HCEC 1CT (cell line): Measurements from ENCODE around the gene WIPI1.
A peak's percentile ranks its signal among the peaks of the same experiment; 100 is the strongest.
"Not testable (repeated sequence)": the region's sequence is repeated elsewhere in the genome, so short reads cannot be mapped to it uniquely, and the experiment has no call there.

Source experiments
- DNase-seq: peaks from one replicate; pipeline ENCODE4 v3.0.0-alpha.2; 2017

Gene WIPI1

DNA sequence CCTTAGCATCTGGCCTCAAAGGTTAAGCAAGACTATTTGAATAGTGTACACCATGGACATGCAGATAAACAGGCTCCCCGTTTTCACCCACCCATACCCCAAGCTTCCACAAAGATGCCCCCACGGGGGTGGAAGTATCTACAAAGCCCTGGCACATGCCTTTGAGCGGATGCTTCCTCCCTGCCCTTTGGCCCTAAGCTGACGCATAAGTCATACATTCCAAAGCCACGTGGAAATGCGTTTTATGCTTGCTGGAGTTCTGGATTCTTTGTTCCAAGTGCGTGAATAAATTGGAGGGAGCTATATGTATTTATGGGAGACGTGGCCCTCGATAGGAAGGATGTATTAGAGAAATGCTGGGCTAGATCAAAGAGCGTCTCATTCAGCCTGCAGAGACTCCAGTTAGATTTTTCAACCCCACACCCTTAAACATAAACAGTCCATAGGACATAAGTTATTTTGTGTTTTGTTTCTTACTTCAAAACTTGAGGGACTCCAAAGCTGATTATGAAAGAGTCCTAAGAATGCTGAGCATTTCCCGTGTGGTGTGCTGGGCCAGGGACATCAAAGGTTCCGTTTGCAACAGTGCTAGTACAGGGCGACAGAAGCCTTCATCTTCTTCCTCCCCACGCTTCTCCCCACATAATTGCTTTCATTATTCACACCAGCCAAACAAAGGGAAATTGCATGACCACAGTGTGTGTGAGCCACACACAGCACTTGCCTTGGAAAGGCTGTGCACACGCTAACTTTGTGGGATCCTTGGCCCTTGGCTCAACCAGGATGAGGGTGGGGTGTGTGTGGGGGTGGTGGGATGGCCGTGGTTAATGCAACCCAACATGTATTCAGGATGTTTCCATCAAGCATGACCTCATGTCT lies 73.6 kb downstream of the WIPI1 start:
- DNase-seq, result peak; percentile 90

GRCh38 chr17:68383120-68383442 lies 74.2 kb downstream of the WIPI1 start:
- no peak for DNase-seq

DNA sequence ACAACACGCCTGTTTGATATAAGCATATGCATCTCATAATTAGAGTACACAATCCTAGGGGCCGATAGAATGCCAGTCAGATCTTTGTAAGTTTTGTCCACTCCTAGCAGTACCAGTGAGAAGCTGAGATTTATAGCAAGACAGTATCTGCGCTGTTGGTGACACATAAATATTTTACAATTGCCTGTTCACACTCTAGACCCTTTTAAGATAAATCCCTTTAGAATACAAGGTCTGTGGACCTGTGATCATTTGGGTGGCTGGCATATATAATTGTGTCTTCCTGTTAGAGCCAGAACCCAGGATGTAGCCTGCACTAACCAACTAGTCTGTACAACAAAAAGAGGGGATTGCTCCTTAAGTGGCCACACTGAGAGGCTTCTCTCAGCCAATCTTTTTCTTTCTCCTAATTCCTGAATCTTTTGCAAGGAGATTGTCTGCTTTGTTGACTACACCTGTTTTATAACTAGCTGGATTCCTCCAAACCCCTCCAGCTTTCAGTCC lies 74.7 kb downstream of the WIPI1 start:
- DNase-seq, result no peak

- DNase-seq, result peak; percentile 92
Measured at GRCh38 chr17:68381076-68381900, 76.0 kb downstream of the WIPI1 start.

GRCh38 chr17:68379692-68380677 lies 77.3 kb downstream of the WIPI1 start:
- no peak for DNase-seq

DNA sequence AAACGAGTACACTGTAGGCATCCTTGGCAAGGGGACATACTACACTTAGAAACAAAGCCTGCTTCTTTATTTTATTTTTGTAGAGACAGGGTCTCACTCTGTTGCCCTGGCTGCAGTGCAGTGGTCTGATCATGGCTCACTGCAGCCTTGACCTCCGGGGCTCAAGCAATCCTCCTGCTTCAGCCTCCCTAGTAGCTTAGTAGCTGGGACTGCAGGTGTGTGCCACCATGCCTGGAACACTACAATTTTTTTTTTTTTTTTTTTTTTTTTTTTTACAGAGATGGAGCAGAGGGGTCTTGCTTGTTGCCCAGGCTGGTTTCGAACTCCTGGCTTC lies 78.2 kb downstream of the WIPI1 start:
- DNase-seq, result no peak

DNA sequence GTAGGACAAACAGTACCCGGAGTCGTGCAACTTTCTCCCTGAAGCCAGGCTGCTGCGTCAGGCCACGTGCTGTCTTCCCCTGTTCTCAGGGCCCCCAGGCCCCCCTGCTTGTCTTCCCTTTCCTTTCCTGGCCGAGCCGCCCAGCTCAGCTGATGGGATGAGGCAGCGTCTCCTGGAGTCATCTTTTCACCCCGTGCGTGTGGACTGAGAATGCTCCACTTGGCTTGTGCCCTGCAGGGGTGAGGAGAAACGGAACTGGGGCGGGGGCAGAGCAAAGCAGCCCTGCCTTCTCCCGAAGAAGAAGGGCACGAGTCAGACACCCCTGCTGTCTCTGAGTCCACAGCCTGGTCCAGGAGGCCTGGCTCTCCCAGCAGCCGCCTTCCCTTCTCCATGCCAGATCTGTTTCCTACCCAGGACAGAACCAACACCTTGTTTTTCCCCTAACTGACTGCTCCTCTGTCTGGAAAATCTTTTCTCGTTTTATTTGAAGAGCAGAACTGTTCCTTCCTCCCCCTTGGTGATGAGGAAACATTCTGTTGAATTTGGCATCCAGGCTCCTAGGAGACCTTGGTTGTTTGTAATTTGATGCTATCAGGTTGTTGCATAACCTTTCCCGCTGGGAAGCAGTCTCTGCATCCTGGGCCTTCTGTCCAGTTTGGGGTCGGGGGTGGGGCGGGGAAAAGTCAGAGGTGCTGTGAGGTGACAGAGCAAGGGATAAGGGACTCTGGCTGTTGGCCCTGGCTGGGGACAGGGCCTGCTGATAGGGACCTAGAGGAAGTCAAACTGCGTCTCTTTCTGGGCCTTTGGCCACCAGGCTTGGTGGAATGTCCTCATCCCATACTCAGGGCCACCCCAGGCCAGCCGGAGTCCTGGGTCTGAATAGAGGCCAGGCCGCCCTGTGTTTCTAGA lies 78.8 kb downstream of the WIPI1 start:
- DNase-seq, result peak; percentile 91

DNA sequence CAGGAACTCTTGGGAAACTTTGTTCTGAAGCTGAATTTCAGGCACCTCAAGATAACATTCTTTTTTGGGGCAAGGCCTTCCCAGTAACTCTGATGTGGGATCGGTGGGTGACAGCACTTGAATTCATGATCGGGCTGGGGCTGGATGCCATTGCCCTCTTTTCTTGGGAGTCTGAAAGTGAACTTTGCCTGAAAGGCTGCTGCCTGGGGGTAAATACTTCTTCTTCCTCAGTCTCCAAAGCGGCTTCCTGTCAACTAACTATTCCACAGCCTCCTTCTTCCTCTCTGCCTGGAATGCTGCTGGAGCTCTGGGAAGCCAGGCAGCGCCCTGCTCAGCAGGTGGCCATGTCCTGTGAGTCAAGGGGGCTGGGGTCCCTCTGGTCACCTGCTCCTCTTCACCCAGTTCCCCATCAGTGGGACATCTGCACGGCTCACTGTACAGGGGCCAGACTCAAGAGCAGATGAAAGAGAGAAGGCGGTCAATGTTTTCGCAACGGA lies 79.5 kb downstream of the WIPI1 start:
- no peak for DNase-seq

DNA sequence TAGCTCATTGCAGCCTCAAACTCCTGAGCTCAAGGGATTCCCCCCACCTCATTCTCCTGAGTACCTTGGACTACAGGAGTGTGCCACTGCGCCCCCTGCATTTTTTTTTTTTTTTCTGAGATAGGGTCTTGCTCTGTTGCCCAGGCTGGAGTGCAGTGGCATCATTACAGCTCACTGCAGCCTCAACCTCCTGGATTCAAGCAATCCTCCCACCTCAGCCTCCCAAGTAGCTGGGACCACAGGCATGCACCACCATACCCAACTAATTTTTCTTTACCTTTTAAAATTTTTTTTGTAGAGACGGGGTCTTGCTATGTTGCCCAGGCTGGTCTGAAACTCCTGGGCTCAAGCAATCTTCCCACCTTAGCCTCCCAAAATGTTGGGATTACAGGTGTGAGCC lies 81.1 kb downstream of the WIPI1 start:
- not testable (repeated sequence) for DNase-seq

GRCh38 chr17:68375566-68375965 lies 81.7 kb downstream of the WIPI1 start:
- DNase-seq, result no peak
